HG02588 (cell line): ENCODE measurements around the gene CSMD2.

Source experiments
- ATAC-seq: cut with Tn5 transposase; IDR thresholded peaks from one replicate; pipeline ENCODE4 v1.9.1; 2021; ENCODE audit warnings: mild to moderate bottlenecking, moderate library complexity; ENCODE audit not compliant: unreplicated experiment

Gene CSMD2

GRCh38 chr1:33577663-33578062 lies 587.4 kb downstream of the CSMD2 start:
- ATAC-seq, result no peak

GRCh38 chr1:33576821-33577599 lies 588.0 kb downstream of the CSMD2 start:
- no peak for ATAC-seq

- no peak for ATAC-seq
Measured at GRCh38 chr1:33575324-33575879, 589.6 kb downstream of the CSMD2 start.

DNA sequence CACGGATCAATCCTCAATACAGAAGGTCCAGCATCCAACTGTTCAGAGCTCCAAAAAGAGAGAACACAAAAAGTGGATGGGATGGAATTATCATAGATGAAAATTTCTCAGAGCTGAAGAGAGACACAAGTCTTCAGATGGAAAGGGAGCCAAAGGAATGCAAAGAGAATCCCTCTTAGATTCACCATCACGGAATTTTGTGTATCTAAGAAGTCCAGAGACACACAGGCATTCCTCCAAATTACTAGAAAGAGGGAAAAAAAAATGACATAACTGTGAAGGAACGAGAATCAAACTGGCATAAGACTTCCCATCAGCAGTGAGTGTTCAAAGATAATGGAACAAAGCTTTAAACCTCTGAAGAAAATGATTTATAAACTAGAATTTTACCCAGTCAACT lies 591.4 kb downstream of the CSMD2 start:
- ATAC-seq, result no peak

DNA sequence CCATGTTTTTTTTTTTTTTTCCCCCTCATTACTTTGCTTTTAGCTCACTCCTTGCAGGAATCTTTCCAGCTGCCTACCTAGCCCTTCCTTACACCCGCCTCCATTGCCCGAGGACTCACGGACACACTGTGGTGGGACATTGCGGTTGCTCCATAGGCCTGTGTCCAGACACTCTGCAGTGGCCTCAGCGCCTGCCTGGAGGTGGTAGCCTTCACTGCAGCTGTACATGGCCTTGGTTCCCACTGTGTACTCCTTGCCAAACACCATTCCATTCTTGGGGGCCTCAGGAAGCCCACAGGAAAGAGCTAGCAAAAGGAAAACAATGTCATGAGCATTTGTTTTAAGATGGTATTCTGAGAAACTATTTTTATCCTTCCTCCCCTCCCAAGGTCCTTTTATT lies 592.6 kb downstream of the CSMD2 start:
- ATAC-seq, result no peak

- ATAC-seq, result no peak
Measured at GRCh38 chr1:33569331-33569730, 595.7 kb downstream of the CSMD2 start.

- ATAC-seq, result no peak
Measured at GRCh38 chr1:33563699-33564098, 601.3 kb downstream of the CSMD2 start.

GRCh38 chr1:33562563-33562962 lies 602.5 kb downstream of the CSMD2 start:
- ATAC-seq, result no peak

- ATAC-seq, result no peak
Measured at GRCh38 chr1:33561576-33561975, 603.5 kb downstream of the CSMD2 start.

- no peak for ATAC-seq
Measured at GRCh38 chr1:33560680-33561079, 604.4 kb downstream of the CSMD2 start.

DNA sequence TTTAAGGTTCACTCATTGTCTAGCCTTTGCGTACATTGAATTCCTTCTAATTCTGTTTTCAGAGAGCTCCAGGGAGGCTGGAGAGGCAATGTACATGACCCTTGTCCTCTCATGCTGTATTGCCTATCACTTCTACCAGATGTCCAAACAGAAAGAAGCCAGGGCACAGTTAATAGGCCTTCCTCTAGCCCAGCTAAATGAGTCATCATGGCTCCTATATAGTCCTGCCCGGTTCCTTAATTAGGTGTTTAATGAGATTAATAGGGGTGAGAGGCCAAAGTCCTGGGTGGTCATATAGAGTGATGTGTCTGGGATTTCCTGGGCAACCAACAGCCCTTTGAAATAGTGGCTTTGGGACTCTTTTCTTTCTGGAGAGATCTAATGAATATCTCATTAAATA lies 616.3 kb downstream of the CSMD2 start:
- no peak for ATAC-seq

DNA sequence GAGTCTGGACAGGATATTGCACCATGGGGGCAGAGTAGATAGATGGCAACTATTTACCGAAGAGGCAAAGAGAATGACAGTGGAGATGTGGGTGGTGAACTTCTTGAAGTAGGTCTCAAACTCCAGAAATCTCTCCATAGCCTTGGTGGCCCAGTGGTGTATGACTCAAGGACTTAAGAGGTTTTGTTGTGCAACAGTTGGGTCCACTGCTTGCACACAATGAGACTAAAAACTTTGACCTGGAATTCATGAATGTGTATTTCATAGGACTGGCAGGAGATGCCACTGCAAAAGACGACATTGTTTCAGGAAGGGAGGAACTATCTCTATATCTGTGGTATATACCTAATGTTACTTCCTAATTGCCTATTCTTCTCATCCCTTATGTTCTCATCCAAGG lies 616.7 kb downstream of the CSMD2 start:
- ATAC-seq, result no peak

DNA sequence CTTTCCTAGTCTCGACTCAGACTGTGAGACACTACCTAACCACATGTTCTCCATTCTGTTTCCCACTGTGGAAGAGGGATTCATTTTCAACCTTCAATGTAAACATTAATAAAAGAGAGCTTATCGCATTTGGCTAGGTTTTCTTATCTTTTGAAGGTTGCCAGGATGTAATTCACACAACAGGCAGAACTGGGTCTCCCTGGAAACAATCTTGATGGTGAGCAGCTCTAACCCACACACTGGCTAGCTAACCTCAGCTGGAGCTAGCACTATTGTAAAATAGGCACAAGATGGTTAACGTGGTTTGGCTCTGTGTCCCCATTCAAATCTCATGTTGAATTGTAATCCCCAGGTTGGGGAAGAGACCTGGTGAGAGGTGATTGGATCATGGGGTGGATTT lies 617.5 kb downstream of the CSMD2 start:
- no peak for ATAC-seq

DNA sequence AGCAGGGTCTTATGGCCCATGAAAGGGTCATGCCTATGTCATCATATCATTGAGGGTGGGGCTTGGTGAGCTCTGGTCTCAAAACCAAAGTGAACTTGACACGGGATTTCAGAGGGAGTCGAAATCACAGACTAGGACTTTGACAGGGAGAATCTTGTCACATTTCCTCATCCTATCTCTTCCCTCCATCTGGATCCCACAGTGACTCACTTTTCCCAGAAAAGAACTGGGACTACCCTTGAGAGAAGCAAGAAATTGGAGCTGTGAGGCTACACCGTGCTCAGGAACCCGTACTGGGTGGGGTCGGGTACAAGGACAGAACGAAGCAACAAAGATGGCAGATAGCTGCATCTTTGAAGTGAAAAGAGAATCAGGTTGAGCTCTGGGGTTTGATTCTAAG lies 623.1 kb downstream of the CSMD2 start:
- ATAC-seq, result no peak

DNA sequence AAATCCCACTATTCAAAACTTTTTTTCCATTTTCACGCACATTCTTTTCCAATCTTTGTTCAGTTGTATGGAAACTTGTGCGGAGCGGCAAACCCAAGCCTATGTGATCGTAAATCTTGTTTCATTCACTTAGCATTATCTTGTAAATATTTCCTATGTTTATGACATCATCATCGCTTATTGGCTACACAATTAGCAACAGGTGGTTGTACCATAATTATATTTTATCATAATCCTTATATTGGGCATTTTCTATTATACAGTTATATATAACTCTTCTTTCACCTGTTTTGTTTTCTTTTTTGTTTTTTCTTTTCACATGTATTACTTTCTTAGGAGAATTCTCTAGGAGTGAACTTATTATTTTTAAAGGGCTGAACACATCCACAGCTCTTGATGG lies 627.1 kb downstream of the CSMD2 start:
- ATAC-seq, result no peak

DNA sequence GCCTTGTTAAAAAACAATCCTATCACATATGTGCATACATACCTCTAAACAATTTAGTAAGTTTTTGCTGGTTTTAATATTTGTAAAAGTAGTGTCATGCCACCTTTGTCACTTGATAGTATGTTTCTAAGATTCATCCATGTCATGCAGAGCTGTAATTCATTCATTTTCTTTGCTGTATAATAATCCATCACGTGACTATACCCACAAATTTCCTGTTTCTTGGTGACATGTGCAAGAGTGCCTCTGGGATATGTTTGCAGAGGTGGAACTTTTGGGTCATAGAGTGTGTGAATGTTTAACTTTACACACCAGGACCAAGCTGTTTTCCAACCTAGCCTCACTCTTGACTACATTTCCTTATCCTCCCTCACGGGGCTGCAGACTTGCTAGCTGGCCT lies 629.7 kb downstream of the CSMD2 start:
- no peak for ATAC-seq

DNA sequence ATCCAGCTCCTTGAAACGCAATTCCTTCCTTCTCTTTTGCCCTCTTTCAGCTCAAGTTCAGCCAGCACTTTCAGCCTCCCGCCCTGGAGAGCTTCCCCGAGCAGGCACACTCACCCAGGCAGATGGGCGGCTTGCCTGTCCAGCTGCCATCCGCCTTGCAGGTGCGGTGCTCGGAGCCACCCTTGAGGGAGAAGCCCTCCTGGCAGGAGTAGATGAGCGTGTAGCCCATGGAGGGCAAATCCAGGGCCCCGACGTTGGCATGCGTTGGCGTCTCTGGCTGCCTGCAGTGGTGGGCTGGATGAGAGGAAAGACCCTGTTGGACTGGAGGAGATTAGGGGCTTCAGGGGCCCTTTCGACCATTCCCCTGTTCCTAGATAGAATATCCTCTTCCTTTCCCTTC lies 632.1 kb downstream of the CSMD2 start:
- ATAC-seq, result no peak

- ATAC-seq, result no peak
Measured at GRCh38 chr1:33532250-33532649, 632.8 kb downstream of the CSMD2 start.

DNA sequence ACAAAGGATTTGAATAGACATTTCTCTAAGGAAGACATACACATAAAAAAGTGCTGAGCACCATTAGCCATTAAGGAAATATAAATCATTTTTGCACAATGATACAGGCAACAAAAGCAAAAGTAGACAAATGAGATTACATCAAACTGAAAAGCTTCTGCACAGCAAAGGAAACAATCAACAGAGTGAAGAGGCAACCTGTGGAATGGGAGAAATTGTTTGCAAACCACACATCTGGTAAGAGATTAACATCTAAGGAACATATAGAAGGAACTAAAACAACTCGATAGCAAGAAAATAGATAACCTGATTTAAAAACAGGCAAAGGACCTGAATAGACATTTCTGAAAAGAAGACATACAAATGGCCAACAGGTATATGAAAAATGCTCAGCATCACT lies 635.1 kb downstream of the CSMD2 start:
- ATAC-seq, result no peak

- no peak for ATAC-seq
Measured at GRCh38 chr1:33527934-33528333, 637.1 kb downstream of the CSMD2 start.

- no peak for ATAC-seq
Measured at GRCh38 chr1:33524586-33524985, 640.4 kb downstream of the CSMD2 start.

DNA sequence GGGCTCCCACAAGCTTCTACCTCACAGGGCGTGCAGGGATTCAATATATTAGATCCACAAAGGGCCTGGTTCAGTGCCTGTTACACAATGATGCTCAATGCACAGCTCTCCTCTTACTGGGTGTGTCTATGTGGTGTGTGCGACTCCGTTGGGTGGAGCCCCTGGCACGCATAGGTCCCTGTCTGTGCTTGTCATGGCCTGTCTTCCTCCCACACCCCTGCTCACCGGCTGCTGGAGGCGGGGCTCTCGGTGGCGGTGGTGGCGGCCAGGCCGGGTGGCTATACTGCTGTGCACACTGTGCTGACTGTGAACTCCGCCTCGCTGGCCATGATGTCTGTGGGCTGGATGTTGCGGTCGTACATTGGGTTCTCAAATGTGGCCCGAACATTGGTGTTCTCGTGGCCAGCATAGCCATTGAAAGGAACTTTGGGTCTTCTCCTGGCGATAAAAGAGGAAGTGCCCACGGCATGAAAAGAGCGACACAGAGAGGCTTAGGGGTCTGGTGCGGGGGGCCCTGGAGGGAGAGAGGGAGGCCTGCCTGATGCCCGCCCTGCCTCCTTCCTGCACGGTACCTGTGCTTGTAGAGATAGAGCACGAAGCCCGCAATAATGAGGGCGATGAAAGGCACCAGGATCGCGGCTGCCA lies 645.7 kb downstream of the CSMD2 start:
- ATAC-seq, result no peak
